ENCODE measurements around the gene TP73.

Gene TP73

GRCh38 chr1:3649342-3650247 lies 2.7 kb upstream of the TP73 start, which contains the start of gene WRAP73:
Gene WRAP73, minus strand, starts transcription at chr1:3650103. Its CDS starts 104 bp downstream, at chr1:3649999.
- peak; percentile 96 for ATAC-seq
- TF ChIP-seq TOX (CRISPR knock-in tag; IDR thresholded peaks at IDR 0.05; ENCODE audit: borderline replicate concordance) (no peak), RARB (CRISPR knock-in tag; IDR thresholded peaks at IDR 0.05) (no peak), CSRNP3 (CRISPR knock-in tag; IDR thresholded peaks at IDR 0.05) (no peak), ESRRG (CRISPR knock-in tag; IDR thresholded peaks at IDR 0.05) (no peak), ZNF70 (CRISPR knock-in tag; IDR thresholded peaks at IDR 0.05) (no peak), ZFP3 (CRISPR knock-in tag; IDR thresholded peaks at IDR 0.05) (no peak), TCF4 (CRISPR knock-in tag; IDR thresholded peaks at IDR 0.05; ENCODE audit: borderline replicate concordance) (no peak), ZNF565 (CRISPR knock-in tag; conservative IDR thresholded peaks at IDR 0.05; ENCODE audit: low read depth) (no peak), ZNF8 (CRISPR knock-in tag; IDR thresholded peaks at IDR 0.05) (no peak)
- TF ChIP-seq, protein P1, sequence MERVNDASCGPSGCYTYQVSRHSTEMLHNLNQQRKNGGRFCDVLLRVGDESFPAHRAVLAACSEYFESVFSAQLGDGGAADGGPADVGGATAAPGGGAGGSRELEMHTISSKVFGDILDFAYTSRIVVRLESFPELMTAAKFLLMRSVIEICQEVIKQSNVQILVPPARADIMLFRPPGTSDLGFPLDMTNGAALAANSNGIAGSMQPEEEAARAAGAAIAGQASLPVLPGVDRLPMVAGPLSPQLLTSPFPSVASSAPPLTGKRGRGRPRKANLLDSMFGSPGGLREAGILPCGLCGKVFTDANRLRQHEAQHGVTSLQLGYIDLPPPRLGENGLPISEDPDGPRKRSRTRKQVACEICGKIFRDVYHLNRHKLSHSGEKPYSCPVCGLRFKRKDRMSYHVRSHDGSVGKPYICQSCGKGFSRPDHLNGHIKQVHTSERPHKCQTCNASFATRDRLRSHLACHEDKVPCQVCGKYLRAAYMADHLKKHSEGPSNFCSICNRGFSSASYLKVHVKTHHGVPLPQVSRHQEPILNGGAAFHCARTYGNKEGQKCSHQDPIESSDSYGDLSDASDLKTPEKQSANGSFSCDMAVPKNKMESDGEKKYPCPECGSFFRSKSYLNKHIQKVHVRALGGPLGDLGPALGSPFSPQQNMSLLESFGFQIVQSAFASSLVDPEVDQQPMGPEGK (CRISPR knock-in tag; IDR thresholded peaks at IDR 0.05; ENCODE audit: borderline replicate concordance), result no peak

- TF ChIP-seq ISL1 (CRISPR knock-in tag; IDR thresholded peaks at IDR 0.05), result no peak
- no peak for TF ChIP-seq GLIS3 (CRISPR knock-in tag; IDR thresholded peaks at IDR 0.05)
- no peak for TF ChIP-seq ZNF8 (CRISPR knock-in tag; IDR thresholded peaks at IDR 0.05)
- TF ChIP-seq TCF4 (CRISPR knock-in tag; IDR thresholded peaks at IDR 0.05; ENCODE audit: borderline replicate concordance), result no peak
- no peak for TF ChIP-seq POU6F1 (CRISPR knock-in tag; IDR thresholded peaks at IDR 0.05; ENCODE audit: borderline replicate concordance, low read depth)
- no peak for TF ChIP-seq BACH2 (CRISPR knock-in tag; IDR thresholded peaks at IDR 0.05; ENCODE audit: borderline replicate concordance)
- no peak for TF ChIP-seq SNAI2 (CRISPR knock-in tag; IDR thresholded peaks at IDR 0.05)
- TF ChIP-seq CSDC2 (CRISPR knock-in tag; IDR thresholded peaks at IDR 0.05), result no peak
- no peak for TF ChIP-seq ARNTL (CRISPR knock-in tag; IDR thresholded peaks at IDR 0.05; ENCODE audit: borderline replicate concordance, low read depth)
- no peak for TF ChIP-seq ZNF565 (CRISPR knock-in tag; conservative IDR thresholded peaks at IDR 0.05; ENCODE audit: low read depth)
- no peak for TF ChIP-seq CSRNP3 (CRISPR knock-in tag; IDR thresholded peaks at IDR 0.05)
- no peak for TF ChIP-seq ZNF70 (CRISPR knock-in tag; IDR thresholded peaks at IDR 0.05)
- TF ChIP-seq ZFP30 (CRISPR knock-in tag; IDR thresholded peaks at IDR 0.05), result no peak
- TF ChIP-seq ESRRG (CRISPR knock-in tag; IDR thresholded peaks at IDR 0.05), result no peak
- TF ChIP-seq CREB5 (CRISPR knock-in tag; IDR thresholded peaks at IDR 0.05; ENCODE audit: low read depth), result no peak
- no peak for TF ChIP-seq PPARA (CRISPR knock-in tag; IDR thresholded peaks at IDR 0.05; ENCODE audit: borderline replicate concordance)
- no peak for TF ChIP-seq RARB (CRISPR knock-in tag; IDR thresholded peaks at IDR 0.05)
- ATAC-seq, result no peak
These were observed 1.9 kb upstream of the TP73 start for GRCh38 chr1:3650248-3651025.

All from SK-N-SH treated with all-trans-retinoic acid at 6 μM for 48 hours (cell line).